HEK293T (cell line): Measurements from ENCODE around the gene LTBP1.

Experiments used
- FOXM1 ChIP-seq: fragments of 450-650 bp; IDR thresholded peaks from 2 replicates; pipeline ENCODE4 v1.6.1; 2017; ENCODE audit warnings: mild to moderate bottlenecking, borderline replicate concordance
- L3MBTL2 ChIP-seq: fragments of 450-650 bp; conservative IDR thresholded peaks from 2 replicates; pipeline ENCODE4 v1.6.1; 2016; ENCODE audit warnings: mild to moderate bottlenecking

DNA sequence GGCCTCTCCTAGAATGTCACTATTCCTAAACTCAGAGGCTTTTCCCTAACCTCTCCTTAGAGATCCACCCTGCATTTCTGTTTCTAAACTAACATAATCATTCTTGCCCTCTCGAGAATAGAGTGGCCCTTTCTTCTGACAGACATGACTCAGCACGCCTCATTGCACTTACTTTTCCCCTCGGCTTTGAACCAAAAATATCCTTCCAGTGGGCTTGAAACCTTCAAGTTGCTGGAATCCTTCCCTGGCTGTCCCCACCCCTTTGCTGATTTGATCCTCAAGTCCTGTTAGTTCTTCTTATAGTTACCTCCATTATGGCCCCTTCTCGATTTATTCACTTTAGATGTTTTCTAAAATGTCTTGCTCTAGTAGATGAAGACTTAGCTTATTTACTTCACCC lies 158.0 kb downstream of the LTBP1 start:
- TF ChIP-seq FOXM1, result no peak
- TF ChIP-seq L3MBTL2, result no peak
